ENCODE results near the gene GRIK4. TPM values are rescaled to one million over a fixed set of nuclear protein-coding genes. Genes with fewer than 3 reads are reported as not detected.

Gene GRIK4
- total and polyA plus RNA-seq, 9 of the 15 experiments (the other 6 are each of a cell fraction or from before 2014, with no cell fraction given) = not detected

- Histone ChIP-seq H4K20me1 (replicated peaks; ENCODE audit: control insufficient read depth, insufficient read depth, low read length) (peaks cover 10% of the 10 kb centered on the region; the same call in 1 of the 2 replicates), H3K4me2 (ENCODE audit: insufficient read depth, low read length) (no peak overlapping the region), H3K4me3 (no peak overlapping the region), H3K4me1 (replicated peaks in 1 of 2; ENCODE audit: control insufficient read depth in 2 of 2, insufficient read depth in 2 of 2, low read length in 2 of 2) (no peaks in the 10 kb centered on the region), H3K27ac (ENCODE audit: extremely low read depth, low read depth, low read length) (no peak overlapping the region), H3K9me3 (replicated peaks; ENCODE audit: control insufficient read depth, insufficient read depth, low read depth, low read length) (no peaks in the 10 kb centered on the region), H3K36me3 (ENCODE audit: control insufficient read depth, insufficient read depth, low read length) (no peaks in the 10 kb centered on the region), H3K9ac (ENCODE audit: insufficient read depth in 1 of 2, low read depth in 2 of 2, low read length in 2 of 2) (no peak overlapping the region), H3K27me3 (ENCODE audit: control insufficient read depth in 2 of 2, insufficient read depth in 2 of 2, low read length in 2 of 2) (peaks cover 2 to 63% of the 10 kb centered on the region in 2 experiments; a peak in 3 of 5 replicates), H3K9me1 (ENCODE audit: control insufficient read depth, insufficient read depth, low read length) (no peaks in the 10 kb centered on the region), H2AFZ (ENCODE audit: low read depth, low read length) (no peak overlapping the region), H3K79me2 (ENCODE audit: control insufficient read depth, insufficient read depth, low read length) (no peaks in the 10 kb centered on the region)
- intact Hi-C loops (cut with micrococcal nuclease) (no loop called here), in situ Hi-C loops (cut with MboI) (no loop called here)
- CTCF ChIA-PET (ENCODE audit: low intra/inter-chr PET ratio) = no interaction called here
- DNase-seq (ENCODE audit: extremely low read depth in 1 of 4, low spot score in 3 of 4) (no peak), ATAC-seq (no peak), FAIRE-seq (no peak)
- POLR2A ChIA-PET = interaction anchor here (0.8 kb wide), 1 partner anchor 10 kb away, joined by 3 read pairs; no protein-coding TSS in a partner anchor
- BruUV-seq (replicated peaks) = no TSS peak
- WGBS (ENCODE audit: insufficient coverage, low coverage, missing lambda C conversion rate) = 1% methylated on average over 10 of the region's 10 CpGs
- TF ChIP-seq ZNF57 (CRISPR knock-in tag; IDR thresholded peaks at IDR 0.05) (no peak), SMARCA5 (IDR thresholded peaks at IDR 0.05) (no peak), ILK (tag; IDR thresholded peaks at IDR 0.05; ENCODE audit: borderline replicate concordance, low read depth) (no peak), SIX5 (IDR thresholded peaks at IDR 0.05; ENCODE audit: borderline replicate concordance in 1 of 2, insufficient read depth in 1 of 2, low read depth in 1 of 2, low read length in 2 of 2) (no peak), RB1 (IDR thresholded peaks at IDR 0.05; ENCODE audit: low read depth) (no peak), ZNF347 (CRISPR knock-in tag; IDR thresholded peaks at IDR 0.05; ENCODE audit: low read depth) (no peak), MIER1 (IDR thresholded peaks at IDR 0.05; ENCODE audit: low read depth) (no peak), ZNF766 (CRISPR knock-in tag; conservative IDR thresholded peaks at IDR 0.05) (no peak)
- TF ChIP-seq, protein P1, sequence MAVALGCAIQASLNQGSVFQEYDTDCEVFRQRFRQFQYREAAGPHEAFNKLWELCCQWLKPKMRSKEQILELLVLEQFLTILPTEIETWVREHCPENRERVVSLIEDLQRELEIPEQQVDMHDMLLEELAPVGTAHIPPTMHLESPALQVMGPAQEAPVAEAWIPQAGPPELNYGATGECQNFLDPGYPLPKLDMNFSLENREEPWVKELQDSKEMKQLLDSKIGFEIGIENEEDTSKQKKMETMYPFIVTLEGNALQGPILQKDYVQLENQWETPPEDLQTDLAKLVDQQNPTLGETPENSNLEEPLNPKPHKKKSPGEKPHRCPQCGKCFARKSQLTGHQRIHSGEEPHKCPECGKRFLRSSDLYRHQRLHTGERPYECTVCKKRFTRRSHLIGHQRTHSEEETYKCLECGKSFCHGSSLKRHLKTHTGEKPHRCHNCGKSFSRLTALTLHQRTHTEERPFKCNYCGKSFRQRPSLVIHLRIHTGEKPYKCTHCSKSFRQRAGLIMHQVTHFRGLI (CRISPR knock-in tag; IDR thresholded peaks at IDR 0.05) = no peak
- TF ChIP-seq, protein P2, sequence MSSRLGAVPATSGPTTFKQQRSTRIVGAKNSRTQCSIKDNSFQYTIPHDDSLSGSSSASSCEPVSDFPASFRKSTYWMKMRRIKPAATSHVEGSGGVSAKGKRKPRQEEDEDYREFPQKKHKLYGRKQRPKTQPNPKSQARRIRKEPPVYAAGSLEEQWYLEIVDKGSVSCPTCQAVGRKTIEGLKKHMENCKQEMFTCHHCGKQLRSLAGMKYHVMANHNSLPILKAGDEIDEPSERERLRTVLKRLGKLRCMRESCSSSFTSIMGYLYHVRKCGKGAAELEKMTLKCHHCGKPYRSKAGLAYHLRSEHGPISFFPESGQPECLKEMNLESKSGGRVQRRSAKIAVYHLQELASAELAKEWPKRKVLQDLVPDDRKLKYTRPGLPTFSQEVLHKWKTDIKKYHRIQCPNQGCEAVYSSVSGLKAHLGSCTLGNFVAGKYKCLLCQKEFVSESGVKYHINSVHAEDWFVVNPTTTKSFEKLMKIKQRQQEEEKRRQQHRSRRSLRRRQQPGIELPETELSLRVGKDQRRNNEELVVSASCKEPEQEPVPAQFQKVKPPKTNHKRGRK (tag; IDR thresholded peaks at IDR 0.05) = no peak
- TF ChIP-seq, protein P3, sequence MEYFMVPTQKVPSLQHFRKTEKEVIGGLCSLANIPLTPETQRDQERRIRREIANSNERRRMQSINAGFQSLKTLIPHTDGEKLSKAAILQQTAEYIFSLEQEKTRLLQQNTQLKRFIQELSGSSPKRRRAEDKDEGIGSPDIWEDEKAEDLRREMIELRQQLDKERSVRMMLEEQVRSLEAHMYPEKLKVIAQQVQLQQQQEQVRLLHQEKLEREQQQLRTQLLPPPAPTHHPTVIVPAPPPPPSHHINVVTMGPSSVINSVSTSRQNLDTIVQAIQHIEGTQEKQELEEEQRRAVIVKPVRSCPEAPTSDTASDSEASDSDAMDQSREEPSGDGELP (CRISPR knock-in tag; IDR thresholded peaks at IDR 0.05; ENCODE audit: borderline replicate concordance) = no peak
Measured at GRCh38 chr11:120906766-120907165, 395.2 kb downstream of the GRIK4 start.

All from K562 (cell line).